ENCODE results near the gene GSC. TPM values are rescaled to one million over a fixed set of nuclear protein-coding genes. Genes with fewer than 3 reads are reported as not detected.

The GSC gene
- total and polyA plus RNA-seq, 8 donors: not detected

GRCh38 chr14:94787092-94787491 lies 17.2 kb upstream of the GSC start:
- intact Hi-C loops (cut with DNase I): no loop called here
- Histone ChIP-seq H3K4me3 (no peak overlapping the region), H3K27me3 (peaks cover 0 to 28% of the 10 kb centered on the region in 2 donors), H3K27ac (no peak overlapping the region), H3K36me3 (no peaks in the 10 kb centered on the region), H3K9me3 (no peaks in the 10 kb centered on the region), H3K4me1 (no peaks in the 10 kb centered on the region)
- ATAC-seq (no peak), DNase-seq (no peak)
- TF ChIP-seq CTCF (IDR thresholded peaks at IDR 0.05): no peak

GRCh38 chr14:94780536-94781399 lies 10.9 kb upstream of the GSC start:
- H3K27ac ChIP-seq: no peak overlapping the region
- H3K27me3 ChIP-seq: peaks cover 13 to 63% of the 10 kb centered on the region in 2 donors

GRCh38 chr14:94779713-94780112 lies 9.8 kb upstream of the GSC start:
- Histone ChIP-seq H3K9me3 (no peaks in the 10 kb centered on the region), H3K27ac (no peak overlapping the region), H3K36me3 (no peaks in the 10 kb centered on the region), H3K4me1 (no peaks in the 10 kb centered on the region), H3K27me3 (peaks cover 23 to 70% of the 10 kb centered on the region in 2 donors), H3K4me3 (no peak overlapping the region)
- ATAC-seq: no peak
- intact Hi-C loops (cut with DNase I): no loop called here
- no peak for DNase-seq
- no peak for TF ChIP-seq CTCF (IDR thresholded peaks at IDR 0.05)

More at GRCh38 chr14:94780536-94781399, 10.9 kb upstream of the GSC start:
- Histone ChIP-seq H3K36me3 (no peaks in the 10 kb centered on the region), H3K4me3 (no peak overlapping the region), H3K4me1 (no peaks in the 10 kb centered on the region), H3K9me3 (no peaks in the 10 kb centered on the region)
- intact Hi-C loops (cut with DNase I): no loop called here
- DNase-seq: no peak
- ATAC-seq: no peak
- TF ChIP-seq CTCF (IDR thresholded peaks at IDR 0.05): no peak

- Histone ChIP-seq H3K27ac (no peak overlapping the region), H3K27me3 (peaks cover 62 to 100% of the 10 kb centered on the region in 2 donors), H3K4me1 (no peaks in the 10 kb centered on the region), H3K9me3 (no peaks in the 10 kb centered on the region), H3K4me3 (no peak overlapping the region), H3K36me3 (no peaks in the 10 kb centered on the region)
- no peak for DNase-seq
- no peak for ATAC-seq
- no peak for TF ChIP-seq CTCF (IDR thresholded peaks at IDR 0.05)
- intact Hi-C loops (cut with DNase I): no loop called here
Observed at GRCh38 chr14:94775871-94776210, 5.9 kb upstream of the GSC start.

GRCh38 chr14:94775091-94775870 lies 5.4 kb upstream of the GSC start:
- no peaks in the 10 kb centered on the region for H3K36me3 ChIP-seq
- H3K27me3 ChIP-seq: peaks cover 68 to 100% of the 10 kb centered on the region in 2 donors
- no peak overlapping the region for H3K27ac ChIP-seq
- H3K9me3 ChIP-seq: no peaks in the 10 kb centered on the region
- intact Hi-C loops (cut with DNase I): no loop called here
- DNase-seq (no peak), ATAC-seq (no peak)
- no peaks in the 10 kb centered on the region for H3K4me1 ChIP-seq
- H3K4me3 ChIP-seq: no peak overlapping the region
- TF ChIP-seq CTCF (IDR thresholded peaks at IDR 0.05): no peak

Data from left lung (tissue), 10 donors.